ENCODE results near the gene LYRM4. TPM values are rescaled to one million over a fixed set of nuclear protein-coding genes. Genes with fewer than 3 reads are reported as not detected.

Gene LYRM4
- total and polyA plus RNA-seq, 2 experiments from 2014 or later: 51.0 to 62.0 TPM

- peaks cover 9% of the 10 kb centered on the region; the same call in 2 of the 3 replicates for H3K4me1 Mint-ChIP-seq
- DNase-seq (ENCODE audit: low spot score) (no peak), ATAC-seq (no peak)
- H3K27ac Mint-ChIP-seq: no peak overlapping the region
- H3K9me3 Mint-ChIP-seq: peaks cover 2% of the 10 kb centered on the region; the same call in 2 of the 3 replicates
- Histone ChIP-seq H3K4me1 (ENCODE audit: insufficient read depth) (no peaks in the 10 kb centered on the region), H3K4me2 (no peak overlapping the region), H3K27ac (ENCODE audit: low read depth) (no peak overlapping the region), H3K9me2 (ENCODE audit: insufficient read depth) (no peaks in the 10 kb centered on the region), H3F3A (replicated peaks; ENCODE audit: low read depth) (no peaks in the 10 kb centered on the region), H3K36me3 (ENCODE audit: insufficient read depth) (no peaks in the 10 kb centered on the region), H3K79me2 (replicated peaks; ENCODE audit: insufficient read depth) (peaks cover 81% of the 10 kb centered on the region), H4K20me1 (replicated peaks; ENCODE audit: insufficient read depth) (peaks cover 52% of the 10 kb centered on the region), H2AFZ (no peak overlapping the region), H3K4me3 (no peak overlapping the region), H3K27me3 (ENCODE audit: insufficient read depth) (no peaks in the 10 kb centered on the region)
- TF ChIP-seq STAT1 (IDR thresholded peaks at IDR 0.05; ENCODE audit: unreplicated experiment) (no peak), EZH2phosphoT487 (IDR thresholded peaks at IDR 0.05; ENCODE audit: unreplicated experiment) (no peak), POLR2AphosphoS5 (IDR thresholded peaks at IDR 0.05; ENCODE audit: low read depth) (no peak), ZNF331 (CRISPR knock-in tag; IDR thresholded peaks at IDR 0.05; ENCODE audit: low read depth) (no peak), ETS1 (IDR thresholded peaks at IDR 0.05) (no peak), ZNF462 (CRISPR knock-in tag; IDR thresholded peaks at IDR 0.05) (no peak), JUNB (IDR thresholded peaks at IDR 0.05; ENCODE audit: unreplicated experiment) (no peak), CTCF (conservative IDR thresholded peaks at IDR 0.05; ENCODE audit: low read depth in 2 of 2) (no peak), NANOG (IDR thresholded peaks at IDR 0.05; ENCODE audit: borderline replicate concordance) (no peak), EZH2 (IDR thresholded peaks at IDR 0.05; ENCODE audit: low read depth, unreplicated experiment) (no peak), CREB1 (CRISPR knock-in tag; IDR thresholded peaks at IDR 0.05; ENCODE audit: low read depth) (no peak), REST (IDR thresholded peaks at IDR 0.05; ENCODE audit: unreplicated experiment) (no peak), ZNF114 (CRISPR knock-in tag; IDR thresholded peaks at IDR 0.05) (no peak)
- peaks cover 23% of the 10 kb centered on the region for H3K36me3 Mint-ChIP-seq (ENCODE audit: low read depth)
- no peak overlapping the region for H3K4me3 Mint-ChIP-seq
- peaks cover under 1% of the 10 kb centered on the region for H3K27me3 Mint-ChIP-seq (ENCODE audit: insufficient read depth, low read depth, poor library complexity)
These were observed 11.2 kb downstream of the LYRM4 start for GRCh38 chr6:5249451-5250122.
